DOHH2 (cell line): ENCODE results near the gene AXIN1.

Experiments
- CTCF ChIP-seq: fragments of 200-600 bp; sonication (generic); IDR thresholded peaks from one replicate; pipeline ENCODE4 v1.5.1; 2014; ENCODE audit warnings: antibody characterized with exemption, mild to moderate bottlenecking, low read depth, low read length; ENCODE audit not compliant: poor library complexity, severe bottlenecking
- EZH2phosphoT487 ChIP-seq: fragments of 200-600 bp; sonication (generic); IDR thresholded peaks from 2 replicates; pipeline ENCODE4 v1.6.1; 2017; ENCODE audit warnings: borderline replicate concordance, mild to moderate bottlenecking, antibody characterized with exemption, low read length, moderate library complexity, mixed read lengths

GRCh38 chr16:296276-296675 lies 56.2 kb downstream of the AXIN1 start:
- TF ChIP-seq CTCF (no peak), EZH2phosphoT487 (no peak)
